ENCODE data around the gene SLC35B2.

The SLC35B2 gene

GRCh38 chr6:44257025-44257752, at the start of gene SLC35B2:
TSS of gene SLC35B2 (minus strand) at chr6:44257528. CDS start at chr6:44257410, 118 bp downstream.
- DNase-seq (ENCODE audit: low spot score), result peak; percentile 88

- DNase-seq (ENCODE audit: low spot score), result no peak
These were observed 49.4 kb upstream of the SLC35B2 start for GRCh38 chr6:44306710-44307109.

- DNase-seq (ENCODE audit: low spot score), result no peak
These were observed 47.9 kb upstream of the SLC35B2 start for GRCh38 chr6:44305200-44305725.

GRCh38 chr6:44304282-44305199, 47.2 kb upstream of the SLC35B2 start:
- no peak for DNase-seq (ENCODE audit: low spot score)

GRCh38 chr6:44303842-44304241, 46.5 kb upstream of the SLC35B2 start:
- peak; percentile 63 for DNase-seq (ENCODE audit: low spot score)

GRCh38 chr6:44302856-44303255, 45.5 kb upstream of the SLC35B2 start:
- no peak for DNase-seq (ENCODE audit: low spot score)

GRCh38 chr6:44301782-44302564, 44.6 kb upstream of the SLC35B2 start:
- peak; percentile 62 for DNase-seq (ENCODE audit: low spot score)

- peak; percentile 56 for DNase-seq (ENCODE audit: low spot score)
These were observed 43.8 kb upstream of the SLC35B2 start for GRCh38 chr6:44301106-44301505.

GRCh38 chr6:44300292-44300823, 43.0 kb upstream of the SLC35B2 start:
- peak; percentile 54 for DNase-seq (ENCODE audit: low spot score)

- no peak for DNase-seq (ENCODE audit: low spot score)
These were observed 41.5 kb upstream of the SLC35B2 start for GRCh38 chr6:44298864-44299263.

GRCh38 chr6:44298055-44298803, 40.9 kb upstream of the SLC35B2 start:
- no peak for DNase-seq (ENCODE audit: low spot score)

GRCh38 chr6:44297063-44298038, 40.0 kb upstream of the SLC35B2 start:
- DNase-seq (ENCODE audit: low spot score), result no peak

GRCh38 chr6:44294832-44295791, 37.8 kb upstream of the SLC35B2 start:
- no peak for DNase-seq (ENCODE audit: low spot score)

- DNase-seq (ENCODE audit: low spot score), result no peak
These were observed 35.5 kb upstream of the SLC35B2 start for GRCh38 chr6:44292661-44293365.

- DNase-seq (ENCODE audit: low spot score), result no peak
These were observed 34.5 kb upstream of the SLC35B2 start for GRCh38 chr6:44291841-44292240.

- DNase-seq (ENCODE audit: low spot score), result no peak
These were observed 32.5 kb upstream of the SLC35B2 start for GRCh38 chr6:44289726-44290260.

- no peak for DNase-seq (ENCODE audit: low spot score)
These were observed 29.4 kb upstream of the SLC35B2 start for GRCh38 chr6:44286747-44287146.

- no peak for DNase-seq (ENCODE audit: low spot score)
These were observed 28.9 kb upstream of the SLC35B2 start for GRCh38 chr6:44286285-44286565.
